ENCODE measurements around the gene STK24.

GRCh38 chr13:98490866-98491265 lies 86.0 kb downstream of the STK24 start:
- TF ChIP-seq CTCF (IDR thresholded peaks at IDR 0.05) (no peak), POLR2A (IDR thresholded peaks at IDR 0.05) (no peak)

Data from tibial nerve (tissue), 3 donors.